Measurements from ENCODE around the gene UXS1. TPM values are rescaled to one million over a fixed set of nuclear protein-coding genes. Genes with fewer than 3 reads are reported as not detected.

The UXS1 gene
- total and polyA plus RNA-seq, 7 donors = 8.4 to 59.8 (median 21.3) TPM

- no peak for TF ChIP-seq EP300 (IDR thresholded peaks at IDR 0.05)
- TF ChIP-seq CTCF (IDR thresholded peaks at IDR 0.05) = no peak
- no peak for TF ChIP-seq POLR2A (IDR thresholded peaks at IDR 0.05)
- no peak for TF ChIP-seq POLR2AphosphoS5 (IDR thresholded peaks at IDR 0.05)
- intact Hi-C loops (cut with DNase I) = no loop called here
- 97 to 98% methylated on average over 7 of the region's 7 CpGs for WGBS, 2 donors
- H3K27me3 ChIP-seq = no peaks in the 10 kb centered on the region
- peaks cover 0 to 18% (median 14%) of the 10 kb centered on the region in 4 donors for H3K4me1 ChIP-seq
- H3K36me3 ChIP-seq = no peaks in the 10 kb centered on the region
- no peak for DNase-seq
- H3K9me3 ChIP-seq = no peaks in the 10 kb centered on the region
- no peak overlapping the region for H3K4me3 ChIP-seq
- H3K27ac ChIP-seq = no peak overlapping the region
Observed at GRCh38 chr2:106143495-106144215, 50.4 kb downstream of the UXS1 start.

- H3K4me3 ChIP-seq = no peak overlapping the region
- H3K27ac ChIP-seq = no peak overlapping the region
- H3K27me3 ChIP-seq = no peaks in the 10 kb centered on the region
- peaks cover 0 to 28% (median 23%) of the 10 kb centered on the region in 4 donors for H3K4me1 ChIP-seq
- H3K9me3 ChIP-seq = no peaks in the 10 kb centered on the region
- no peaks in the 10 kb centered on the region for H3K36me3 ChIP-seq
- no peak for DNase-seq
- intact Hi-C loops (cut with DNase I) = no loop called here
- WGBS, 2 donors = 90 to 91% methylated on average over 3 of the region's 3 CpGs
- TF ChIP-seq POLR2AphosphoS5 (IDR thresholded peaks at IDR 0.05) (no peak), POLR2A (IDR thresholded peaks at IDR 0.05) (no peak)
Observed at GRCh38 chr2:106142683-106143082, 51.4 kb downstream of the UXS1 start.

DNA sequence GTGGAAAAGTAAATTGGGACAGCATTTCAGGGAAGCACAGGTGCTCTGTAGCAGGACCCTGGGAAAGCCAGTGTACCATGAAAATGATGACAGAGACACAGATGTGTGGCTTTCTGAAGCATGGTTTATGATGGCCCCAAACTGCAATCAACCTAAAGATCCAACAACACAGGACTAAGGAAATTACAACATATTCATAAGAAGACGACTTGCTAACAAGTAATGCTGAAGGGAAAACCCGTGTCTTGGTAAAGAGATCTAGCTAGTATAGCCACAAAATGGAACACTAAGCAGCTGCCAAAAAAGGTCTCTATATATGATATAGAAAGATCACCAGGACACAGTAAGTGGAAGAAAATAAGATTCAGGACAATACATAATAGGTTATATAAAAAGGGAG is 53.2 kb downstream of the UXS1 start:
- 60 to 79% methylated on average over 2 of the region's 2 CpGs for WGBS, 2 donors
- peaks cover 0 to 31% (median 24%) of the 10 kb centered on the region in 4 donors for H3K4me1 ChIP-seq
- no peak overlapping the region for H3K4me3 ChIP-seq

DNA sequence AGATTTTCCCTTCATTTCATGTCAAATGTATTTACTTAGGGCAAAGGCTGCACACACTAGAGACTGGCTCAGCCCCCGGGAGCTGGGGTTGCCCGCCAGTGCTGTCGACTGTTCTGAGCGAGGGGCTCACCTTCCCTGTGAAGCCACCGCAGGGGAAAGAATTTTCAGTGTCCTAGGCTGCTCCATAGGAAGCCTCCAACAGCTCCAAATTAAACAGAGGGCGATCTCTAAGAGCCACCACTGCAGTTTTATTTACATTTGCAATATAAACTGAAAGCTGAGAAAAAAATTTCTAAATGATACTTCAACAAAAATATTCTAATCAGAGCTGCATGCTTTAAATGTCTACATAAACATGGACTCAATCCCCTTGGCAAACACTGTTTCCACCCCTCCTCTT is 54.0 kb downstream of the UXS1 start:
- TF ChIP-seq POLR2AphosphoS5 (IDR thresholded peaks at IDR 0.05) = no peak
- TF ChIP-seq POLR2A (IDR thresholded peaks at IDR 0.05) = no peak
- no peak for TF ChIP-seq CTCF (IDR thresholded peaks at IDR 0.05)
- no peak for TF ChIP-seq EP300 (IDR thresholded peaks at IDR 0.05)
- intact Hi-C loops (cut with DNase I) = no loop called here
- no peak for DNase-seq
- H3K27me3 ChIP-seq = no peaks in the 10 kb centered on the region
- WGBS, 2 donors = 69 to 83% methylated on average over 6 of the region's 6 CpGs
- H3K4me3 ChIP-seq = no peak overlapping the region
- no peaks in the 10 kb centered on the region for H3K36me3 ChIP-seq
- peaks cover 0 to 31% (median 24%) of the 10 kb centered on the region in 4 donors for H3K4me1 ChIP-seq
- peak overlapping the region in 2 of 4 donors; percentile 80 to 88 for H3K27ac ChIP-seq
- no peaks in the 10 kb centered on the region for H3K9me3 ChIP-seq

More for the DNA sequence above, 53.2 kb downstream of the UXS1 start:
- intact Hi-C loops (cut with DNase I) = no loop called here
- no peak for DNase-seq
- no peaks in the 10 kb centered on the region for H3K36me3 ChIP-seq
- TF ChIP-seq CTCF (IDR thresholded peaks at IDR 0.05) (no peak), EP300 (IDR thresholded peaks at IDR 0.05) (no peak), POLR2AphosphoS5 (IDR thresholded peaks at IDR 0.05) (no peak), POLR2A (IDR thresholded peaks at IDR 0.05) (no peak)
- no peaks in the 10 kb centered on the region for H3K27me3 ChIP-seq
- no peak overlapping the region for H3K27ac ChIP-seq
- no peaks in the 10 kb centered on the region for H3K9me3 ChIP-seq

- no peaks in the 10 kb centered on the region for H3K27me3 ChIP-seq
- peaks cover 0 to 31% (median 24%) of the 10 kb centered on the region in 4 donors for H3K4me1 ChIP-seq
- H3K4me3 ChIP-seq = no peak overlapping the region
- H3K9me3 ChIP-seq = no peaks in the 10 kb centered on the region
- H3K27ac ChIP-seq = peak overlapping the region; percentile 70 to 88 (median 76)
- no peaks in the 10 kb centered on the region for H3K36me3 ChIP-seq
- no peak for DNase-seq
- intact Hi-C loops (cut with DNase I) = loop anchor here (5.0 kb wide), 1 partner anchor 53 kb away; the partner anchor contains the start of gene UXS1
- TF ChIP-seq POLR2A (IDR thresholded peaks at IDR 0.05) (no peak), CTCF (IDR thresholded peaks at IDR 0.05) (no peak), EP300 (IDR thresholded peaks at IDR 0.05) (no peak), POLR2AphosphoS5 (IDR thresholded peaks at IDR 0.05) (no peak)
- 29 to 51% methylated on average over 10 of the region's 10 CpGs for WGBS, 2 donors
Observed at GRCh38 chr2:106139238-106139935, 54.7 kb downstream of the UXS1 start.

Measured in sigmoid colon (tissue), 7 donors.